Head of caudate nucleus (tissue), 42 donors: ENCODE data around the gene STK10.
"Not testable (repeated sequence)": the region's sequence is repeated elsewhere in the genome, so short reads cannot be mapped to it uniquely, and the experiment has no call there.

ENCODE experiments used
- DNase-seq, 42 donors: peaks; one replicate each; pipeline versions ENCODE4 v3.0.0 to v3.0.0-alpha.2; 2020 to 2021; ENCODE audit warnings: mixed read lengths in 7 of 42
- intact Hi-C: fragments of 100-400 bp; cut with DNase I; formaldehyde crosslinking; loops from one replicate; pipeline ENCODE4 v1.15.0; 2022

The STK10 gene

DNA sequence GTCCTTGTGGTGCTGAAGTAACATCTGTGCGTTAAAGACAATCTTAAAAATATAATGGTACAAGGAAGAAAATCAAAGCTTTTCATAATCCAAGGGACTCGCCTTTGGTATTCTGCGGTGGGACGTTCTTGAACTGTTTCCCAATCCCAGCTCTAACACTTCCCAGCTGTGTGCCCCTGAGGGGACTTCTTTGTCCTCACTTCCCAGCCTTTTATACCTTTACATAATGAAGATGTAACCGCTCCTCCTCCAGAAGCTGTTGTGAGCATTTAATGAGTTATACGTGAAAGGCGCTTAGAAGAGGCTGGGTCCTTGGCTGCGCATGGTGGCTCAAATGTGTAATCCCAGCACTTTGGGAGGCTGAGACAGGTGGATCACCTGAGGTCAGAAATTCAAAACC lies 16.9 kb downstream of the STK10 start:
- intact Hi-C loops = no loop called here

DNA sequence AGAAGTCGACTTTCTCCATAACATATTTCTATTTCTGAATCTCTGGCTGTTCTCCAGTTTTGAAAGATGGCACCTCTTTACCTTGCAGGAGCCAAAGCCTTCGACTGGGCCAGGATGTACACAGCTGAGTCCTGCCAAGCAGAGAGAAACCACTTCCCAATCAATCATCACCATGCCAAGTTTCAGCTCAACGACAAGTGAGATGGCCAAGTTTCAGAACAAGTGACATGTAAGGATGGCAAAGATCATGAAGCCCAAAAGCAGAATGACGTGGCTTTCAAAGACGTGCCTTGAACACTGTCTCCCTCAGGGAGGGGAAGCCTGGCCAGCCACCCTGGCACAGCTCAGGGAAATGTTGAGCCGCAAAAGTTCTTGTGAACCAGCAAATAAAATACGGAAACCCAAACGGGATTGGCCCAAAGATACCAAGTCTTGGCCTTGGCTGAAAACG lies 17.7 kb downstream of the STK10 start:
- intact Hi-C loops = no loop called here
- DNase-seq = peak in 1 of 42 donors; percentile 60

More for the DNA sequence above, 16.9 kb downstream of the STK10 start:
- DNase-seq = no peak

DNA sequence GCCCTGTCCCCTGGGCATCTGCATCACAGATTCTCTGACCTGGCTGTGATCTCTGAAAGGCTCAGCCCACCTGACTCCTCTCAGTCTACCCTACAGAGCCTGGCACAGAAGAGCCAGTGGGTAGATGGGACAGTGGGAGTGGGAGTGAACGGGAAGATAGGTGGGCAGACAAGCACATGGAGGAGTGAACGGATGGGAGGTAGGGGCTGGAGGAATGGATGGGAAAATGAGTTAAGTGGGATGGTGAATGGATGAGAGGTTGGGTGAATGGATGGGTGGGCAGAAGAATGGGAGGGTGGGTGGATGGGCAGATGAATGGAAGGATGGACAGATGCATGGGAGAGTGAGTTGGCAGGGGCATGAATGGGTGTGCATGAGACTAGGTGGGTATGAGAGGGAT lies 18.8 kb downstream of the STK10 start:
- DNase-seq = no peak
- intact Hi-C loops = no loop called here

DNA sequence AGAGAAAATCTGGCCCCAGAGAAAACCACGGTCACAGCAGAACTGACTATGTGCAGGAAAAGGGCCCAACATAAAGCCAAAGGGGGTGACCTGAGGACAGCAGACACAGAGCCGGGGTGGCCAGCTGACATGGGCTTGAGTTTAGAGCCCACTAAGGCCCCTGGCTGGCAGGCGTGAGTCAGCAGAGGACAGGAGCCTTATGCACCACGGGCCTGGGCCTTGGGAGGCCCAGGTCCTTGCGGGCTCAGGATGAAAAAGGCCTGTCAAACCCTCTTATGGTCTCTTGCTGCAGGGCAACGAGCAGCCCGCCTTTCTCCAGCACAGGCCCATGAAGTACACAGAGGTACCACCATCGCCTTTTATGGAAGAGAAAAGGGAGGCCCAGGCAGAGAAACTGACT lies 19.7 kb downstream of the STK10 start:
- DNase-seq = no peak
- intact Hi-C loops = no loop called here

DNA sequence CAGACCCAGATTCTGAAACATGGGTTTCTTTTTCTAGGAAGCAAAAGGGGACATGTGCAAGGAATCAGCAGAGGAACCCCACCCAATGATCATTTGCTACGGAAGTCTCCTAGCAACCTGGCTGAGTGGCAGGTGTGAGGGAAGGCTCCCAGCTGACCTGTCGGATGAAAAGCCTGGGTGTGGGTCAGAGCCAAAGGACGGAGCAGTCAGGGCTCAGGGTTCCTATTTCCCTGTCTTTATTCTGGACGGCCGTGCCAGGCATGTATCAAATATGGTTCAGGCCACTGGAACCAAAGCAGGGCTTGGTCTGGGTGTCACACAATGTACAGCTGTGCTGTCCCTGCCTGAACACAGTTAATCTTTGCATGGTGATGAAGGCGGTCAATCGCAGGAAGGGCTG lies 20.1 kb downstream of the STK10 start:
- intact Hi-C loops = no loop called here
- DNase-seq = no peak

DNA sequence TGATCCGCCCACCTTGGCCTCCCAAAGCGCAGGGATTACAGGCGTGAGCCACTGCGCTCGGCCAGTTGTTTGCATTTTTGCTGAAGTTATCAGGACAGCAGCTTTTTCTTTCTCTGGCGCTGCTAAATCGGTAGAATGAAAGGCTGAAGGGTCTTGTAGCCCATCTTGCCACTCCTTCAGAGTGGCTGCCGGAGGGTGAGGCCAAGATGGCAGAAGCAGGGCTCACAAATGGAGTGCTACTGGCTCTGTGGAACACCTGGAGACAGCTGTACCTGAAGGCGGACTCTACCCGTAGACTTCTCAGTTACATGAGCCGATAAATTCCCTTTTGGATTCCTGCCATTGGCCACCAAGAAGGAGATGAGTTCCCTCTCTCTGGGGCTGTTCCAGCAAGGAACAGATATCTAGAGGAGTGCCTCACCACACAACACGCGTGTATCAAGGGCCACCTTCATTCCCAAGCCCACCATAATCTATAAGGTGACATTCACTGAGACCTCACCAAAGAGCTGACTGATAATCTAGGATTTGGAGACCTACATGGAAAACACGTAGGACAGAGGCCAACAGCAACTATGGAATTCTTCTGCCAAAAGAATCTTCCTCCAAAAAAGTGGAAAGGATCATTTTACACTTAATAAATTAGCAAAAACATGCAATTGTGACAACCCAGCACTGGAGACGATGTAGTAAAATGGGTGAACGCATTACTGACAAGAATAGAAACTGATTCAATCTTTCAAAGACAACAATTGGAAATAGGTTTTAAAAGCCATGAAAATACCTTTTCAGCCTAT lies 21.8 kb downstream of the STK10 start:
- no peak for DNase-seq
- intact Hi-C loops = no loop called here

DNA sequence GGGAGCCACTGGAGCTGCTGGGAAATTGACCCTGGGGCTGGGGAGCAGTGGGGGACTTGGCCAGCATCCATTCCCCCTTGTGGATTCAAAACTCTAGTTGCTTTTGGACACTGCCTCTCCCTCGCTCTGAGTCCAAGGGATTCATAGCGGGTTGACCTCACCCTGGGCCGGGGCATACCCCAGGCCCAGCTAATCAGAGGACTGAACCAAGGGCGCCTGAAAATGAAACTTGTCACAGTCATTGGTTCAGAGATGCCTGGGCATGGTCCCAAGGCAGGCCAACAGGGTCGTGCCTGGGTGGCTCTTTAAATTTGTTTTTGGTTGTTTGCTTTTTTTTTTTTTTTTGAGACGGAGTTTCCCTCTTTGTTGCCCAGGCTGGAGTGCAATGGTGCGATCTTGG lies 22.6 kb downstream of the STK10 start:
- intact Hi-C loops = no loop called here

DNA sequence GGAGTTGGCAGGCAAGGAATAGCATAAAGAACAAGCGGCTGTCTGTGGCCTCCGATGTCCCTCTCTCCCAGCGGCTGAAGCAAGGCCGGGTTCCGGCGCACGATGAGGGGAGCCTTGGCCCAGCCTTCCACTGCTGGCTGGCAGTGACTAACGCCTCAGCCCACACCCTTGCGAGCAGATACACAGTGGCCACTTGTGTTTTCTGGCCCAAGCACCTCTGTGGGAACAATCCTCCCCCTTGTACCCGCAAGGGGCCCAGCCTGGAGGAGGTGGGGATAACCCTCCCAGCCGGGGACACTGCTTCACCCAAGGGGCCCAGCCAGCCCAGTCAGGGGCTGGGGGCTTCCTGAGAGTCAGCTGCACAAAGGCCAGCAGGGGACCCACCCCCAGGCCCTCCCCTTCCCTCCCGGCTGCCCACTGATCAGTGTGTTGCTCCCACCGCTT lies 23.2 kb downstream of the STK10 start:
- intact Hi-C loops = no loop called here
- peak; percentile 41 to 86 (median 69) for DNase-seq

More for the DNA sequence above, 22.6 kb downstream of the STK10 start:
- no peak for DNase-seq

DNA sequence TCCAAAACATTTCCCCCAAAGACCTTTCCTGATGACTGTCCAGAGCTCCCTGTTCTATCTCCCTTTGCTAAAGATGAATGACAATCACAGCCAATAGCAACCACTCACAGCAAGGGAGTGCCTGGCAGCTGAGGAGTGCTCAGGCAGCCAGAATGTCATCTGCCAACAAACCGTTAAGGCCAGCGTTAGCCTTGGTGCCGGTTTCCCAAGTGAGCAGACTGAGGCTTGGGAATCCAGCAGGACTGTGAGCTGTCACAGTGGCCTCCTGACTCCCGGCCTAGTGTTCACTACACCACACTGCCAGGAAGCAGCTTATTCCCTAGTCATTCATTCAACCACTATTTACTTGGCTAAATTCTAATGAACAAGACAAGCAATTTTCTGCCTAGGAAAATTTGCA lies 24.7 kb downstream of the STK10 start:
- intact Hi-C loops = no loop called here
- DNase-seq = peak in 25 of 42 donors; percentile 25 to 82 (median 51)

DNA sequence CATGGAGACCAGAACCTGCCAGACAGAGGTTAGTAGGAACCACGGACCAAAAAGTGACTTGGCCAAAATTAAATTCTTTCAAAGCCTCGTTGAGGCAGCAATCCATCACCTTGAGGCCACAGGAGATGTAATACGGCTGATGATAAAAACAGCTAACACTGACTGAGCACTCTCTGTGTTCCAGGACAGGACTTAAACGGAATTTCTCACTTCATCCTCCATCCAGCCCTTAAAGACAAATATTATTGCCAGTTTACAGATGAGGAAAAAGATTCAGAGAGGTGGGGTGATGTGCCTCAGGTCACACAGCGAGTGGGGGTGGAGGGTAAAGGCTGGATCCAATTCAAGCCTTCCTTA lies 25.1 kb downstream of the STK10 start:
- intact Hi-C loops = no loop called here
- DNase-seq = no peak

DNA sequence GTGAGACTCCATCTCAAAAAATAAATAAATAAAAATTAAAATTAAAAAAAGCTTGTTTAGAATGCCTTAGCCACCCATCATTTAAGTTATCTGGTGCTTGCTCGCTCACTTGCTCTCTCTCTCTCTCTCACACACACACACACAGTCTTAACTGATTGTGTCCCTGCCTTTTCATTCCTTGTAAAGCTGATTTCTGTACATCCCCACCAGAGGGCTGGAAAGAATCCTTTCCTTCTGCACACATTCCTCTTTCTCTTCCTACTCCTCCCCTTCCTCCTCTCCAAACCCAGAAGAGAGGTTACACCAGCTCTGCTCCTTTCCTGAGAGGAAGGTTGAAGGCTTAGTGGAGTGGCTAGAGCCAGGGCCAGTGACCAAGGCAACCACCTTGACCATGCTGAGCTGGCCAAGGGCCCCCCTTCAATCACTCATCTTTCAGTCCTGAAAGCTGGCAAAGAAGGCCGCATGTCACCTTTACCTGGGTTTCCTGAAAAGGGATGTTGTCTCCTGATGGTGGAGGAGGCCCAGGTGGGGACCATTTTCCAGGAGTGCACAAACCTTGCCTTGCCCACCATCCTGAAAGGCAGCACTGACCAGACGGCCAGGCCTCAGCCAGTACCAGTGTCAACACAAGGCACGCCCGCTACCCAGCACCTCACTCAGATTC lies 25.6 kb downstream of the STK10 start:
- DNase-seq = no peak
- intact Hi-C loops = no loop called here

DNA sequence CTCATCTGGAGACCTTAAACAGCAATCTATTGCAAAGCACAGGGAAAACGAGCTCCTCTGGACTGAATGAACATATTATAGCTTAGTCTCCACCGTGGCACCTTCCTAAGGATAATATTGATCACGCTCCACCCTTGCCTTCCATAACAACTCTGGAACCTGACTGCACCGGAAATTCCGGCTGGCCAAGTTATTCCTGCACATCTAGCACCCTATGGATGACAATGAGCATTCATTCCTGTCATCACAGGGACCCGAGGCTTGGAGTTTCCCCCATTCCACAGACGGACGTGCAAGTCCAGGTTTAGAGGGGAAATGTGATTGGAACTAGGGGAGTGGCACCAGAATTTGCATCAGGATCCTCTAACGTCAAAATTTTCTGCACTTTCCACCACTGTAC lies 27.5 kb downstream of the STK10 start:
- DNase-seq = no peak
- intact Hi-C loops = no loop called here

DNA sequence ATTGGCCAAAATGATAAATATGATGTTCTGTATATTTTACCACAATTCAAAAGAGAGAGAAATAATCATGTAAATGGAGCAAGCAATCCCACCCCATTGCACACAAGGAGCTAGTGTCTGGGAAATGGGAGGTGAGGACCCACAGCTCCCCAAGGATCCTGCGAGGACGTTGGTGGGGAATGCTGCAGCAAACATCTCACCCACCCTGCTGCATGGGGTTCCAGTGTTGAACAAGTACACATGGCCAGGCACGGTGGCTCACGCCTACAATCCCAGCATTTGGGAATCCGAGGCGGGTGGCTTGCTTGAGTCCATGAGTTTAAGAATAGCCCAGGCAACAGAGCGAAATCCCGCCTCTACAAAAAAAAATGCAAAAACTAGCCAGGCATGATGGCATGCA lies 29.0 kb downstream of the STK10 start:
- no peak for DNase-seq
- intact Hi-C loops = no loop called here

DNA sequence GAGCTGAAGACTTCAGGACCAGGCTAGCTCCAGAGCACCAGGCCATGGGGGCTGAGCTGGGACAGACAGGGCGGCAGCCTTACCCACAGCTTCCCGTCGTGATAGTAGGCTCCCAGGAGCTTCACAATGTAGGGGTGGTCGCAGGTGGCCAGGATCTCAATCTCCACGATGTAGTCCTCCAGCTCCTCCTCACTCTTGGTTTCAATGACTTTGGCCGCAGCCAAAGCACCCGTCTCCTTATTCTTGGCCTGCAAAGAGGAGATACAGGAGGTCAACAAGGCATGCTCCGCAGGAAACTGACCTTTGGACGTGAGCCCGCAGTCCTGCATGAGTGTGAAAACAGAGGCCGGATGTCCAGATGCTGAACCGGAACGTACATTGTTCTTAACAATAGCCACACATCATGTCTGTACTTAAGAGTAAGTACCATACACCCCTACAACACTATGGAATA lies 31.5 kb downstream of the STK10 start:
- DNase-seq = no peak
- intact Hi-C loops = no loop called here

DNA sequence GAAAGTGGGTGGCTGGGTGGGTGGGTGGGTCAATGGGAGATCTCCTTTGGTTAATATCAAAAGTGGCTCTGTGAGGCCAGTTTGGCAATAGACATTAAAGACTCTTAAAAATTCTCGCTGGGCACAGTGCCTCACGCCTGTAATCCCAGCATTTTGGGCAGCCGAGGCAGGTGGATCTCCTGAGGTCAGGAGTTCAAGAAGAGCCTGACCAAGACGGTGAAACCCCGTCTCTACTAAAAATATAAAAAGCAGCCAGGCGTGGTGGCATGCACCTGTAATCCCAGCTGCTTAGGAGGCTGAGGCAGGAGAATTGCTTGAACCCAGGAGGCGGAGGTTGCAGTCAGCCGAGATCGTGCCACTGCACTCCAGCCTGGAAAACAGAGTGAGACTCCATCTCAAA lies 32.9 kb downstream of the STK10 start:
- DNase-seq, intact Hi-C loops: not testable (repeated sequence)

DNA sequence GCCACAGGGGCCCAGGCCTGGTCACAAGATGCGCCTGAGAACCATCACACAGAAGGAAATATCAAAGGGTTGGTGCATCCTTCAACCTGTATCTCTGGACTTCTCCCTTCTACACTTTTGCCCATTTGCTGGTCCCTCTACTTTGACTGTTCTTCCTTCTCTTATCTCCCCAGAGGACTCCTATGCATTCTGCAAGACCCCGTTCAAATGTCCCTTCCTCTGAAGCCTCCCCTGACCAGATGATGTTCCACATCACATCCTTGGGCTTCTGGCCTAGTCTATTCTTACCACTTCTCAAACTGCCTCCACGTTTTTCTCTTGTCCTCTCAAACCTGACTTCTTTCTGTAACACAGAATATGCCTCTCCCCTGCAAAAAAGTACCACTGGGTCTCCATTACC lies 34.3 kb downstream of the STK10 start:
- intact Hi-C loops = no loop called here

DNA sequence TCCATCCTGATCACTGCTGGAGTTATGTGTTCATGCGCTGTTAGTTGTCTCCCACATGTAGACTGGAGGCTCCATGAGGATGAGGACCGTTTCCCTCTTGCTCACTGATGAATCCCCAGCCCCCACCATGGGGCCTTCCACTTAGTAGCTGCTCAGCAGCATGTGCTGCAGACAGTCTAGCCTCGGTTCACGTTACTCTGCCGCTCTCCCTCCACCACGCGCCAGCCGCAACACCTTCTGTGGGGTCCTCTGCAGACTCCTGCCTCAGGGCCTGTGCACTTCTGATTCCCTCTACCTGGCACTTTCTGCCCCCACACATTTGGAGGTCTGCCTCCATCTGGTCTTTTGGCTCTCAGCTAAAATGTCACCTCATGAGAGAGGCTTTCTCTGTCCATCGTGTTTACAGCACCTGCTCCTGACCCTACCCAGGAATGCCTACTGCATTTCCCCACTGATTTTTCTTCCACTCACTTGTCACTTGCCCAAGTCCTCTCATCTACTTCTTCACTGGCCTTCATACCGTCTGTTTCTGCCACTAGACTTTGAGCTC lies 36.3 kb downstream of the STK10 start:
- peak in 1 of 42 donors; percentile 11 for DNase-seq
- intact Hi-C loops = no loop called here

More for the DNA sequence above, 34.3 kb downstream of the STK10 start:
- DNase-seq = no peak

DNA sequence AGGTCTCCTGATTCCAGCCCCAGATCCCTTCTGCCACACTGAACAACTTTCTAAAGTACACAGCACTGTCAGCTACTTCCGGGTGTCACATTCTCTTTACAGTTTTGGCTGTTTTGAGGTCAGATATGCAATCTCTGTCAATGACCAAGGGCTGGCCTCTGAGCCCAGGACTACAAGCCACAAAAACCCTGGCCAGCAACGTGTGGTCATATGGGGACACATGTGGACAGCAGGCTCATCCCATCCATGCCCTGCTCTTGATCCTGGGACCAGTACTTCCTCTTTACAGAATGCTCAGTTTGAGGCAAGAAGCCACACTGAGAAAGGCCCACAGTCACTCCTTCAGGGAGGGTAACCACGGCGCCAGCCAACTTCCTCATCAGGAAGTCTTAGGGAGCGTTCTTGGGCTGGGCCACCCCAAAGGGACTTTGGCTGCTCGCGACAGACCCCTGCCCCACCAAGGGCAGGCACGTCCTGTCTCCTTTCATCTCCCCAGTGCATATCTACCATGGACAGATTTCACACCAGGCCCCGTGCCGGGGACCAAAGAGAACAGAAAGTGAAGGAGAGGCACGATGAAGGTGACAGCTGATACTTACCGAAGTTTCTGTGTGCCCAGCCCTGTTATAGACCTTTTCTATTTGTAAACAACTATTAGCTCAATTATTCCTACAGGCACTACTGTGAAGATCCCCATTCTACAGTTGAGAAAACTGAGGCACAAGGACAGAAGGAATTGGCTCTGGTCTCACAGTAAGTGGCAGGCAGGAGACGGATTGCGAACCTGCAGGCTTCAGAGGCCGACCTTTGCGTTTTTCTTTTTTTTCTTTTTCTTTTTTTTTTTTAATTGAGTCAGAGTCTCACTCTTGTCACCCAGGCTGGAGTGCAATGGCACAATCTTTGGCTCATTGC lies 37.3 kb downstream of the STK10 start:
- peak in 29 of 42 donors; percentile 10 to 71 (median 39) for DNase-seq
- intact Hi-C loops = no loop called here

DNA sequence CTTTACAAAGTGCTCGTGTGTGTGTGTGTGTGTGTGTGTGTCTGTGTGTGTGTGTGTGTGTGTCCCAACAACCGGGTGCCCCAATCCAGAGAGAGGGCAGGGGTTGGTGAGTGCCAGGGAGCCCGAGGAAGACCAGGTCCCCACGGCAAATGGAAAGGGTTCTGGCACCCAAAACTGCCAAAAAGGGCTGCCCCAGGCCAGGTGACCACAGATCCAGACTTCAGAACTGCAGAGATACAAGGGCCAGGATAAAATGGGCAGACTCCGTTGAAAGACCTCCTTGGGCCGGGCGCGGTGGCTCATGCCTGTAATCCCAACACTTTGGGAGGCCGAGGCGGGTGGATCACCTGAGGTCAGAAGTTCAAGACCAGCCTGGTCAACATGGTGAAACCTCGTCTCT lies 38.5 kb downstream of the STK10 start:
- intact Hi-C loops = not testable (repeated sequence)
- peak in 1 of 42 donors; percentile 11 for DNase-seq
